Measurements from ENCODE around the gene C7orf33.
A peak's percentile ranks its signal among the peaks of the same experiment; 100 is the strongest.
"Not testable (repeated sequence)": the region's sequence is repeated elsewhere in the genome, so short reads cannot be mapped to it uniquely, and the experiment has no call there.

The C7orf33 gene

GRCh38 chr7:148581624-148582023 lies 8.9 kb upstream of the C7orf33 start:
- DNase-seq = peak; percentile 16 to 76

- DNase-seq = peak in 1 of 2 donors; percentile 14
Observed at GRCh38 chr7:148584154-148584827, 6.3 kb upstream of the C7orf33 start.

- no peak for DNase-seq
Observed at GRCh38 chr7:148585399-148585798, 5.2 kb upstream of the C7orf33 start.

- no peak for DNase-seq
Observed at GRCh38 chr7:148587076-148587475, 3.5 kb upstream of the C7orf33 start.

GRCh38 chr7:148588168-148588567 lies 2.4 kb upstream of the C7orf33 start:
- DNase-seq = no peak

GRCh38 chr7:148588670-148589131 lies 1.9 kb upstream of the C7orf33 start:
- no peak for DNase-seq

- DNase-seq = no peak
Observed at GRCh38 chr7:148589640-148590039, 926 bp upstream of the C7orf33 start.

GRCh38 chr7:148596354-148596753 lies 5.8 kb downstream of the C7orf33 start:
- DNase-seq = not testable (repeated sequence)

- peak; percentile 8 to 71 for DNase-seq
Observed at GRCh38 chr7:148598351-148598750, 7.8 kb downstream of the C7orf33 start.

GRCh38 chr7:148605350-148605749 lies 14.8 kb downstream of the C7orf33 start:
- DNase-seq = no peak

GRCh38 chr7:148607151-148607661 lies 16.6 kb downstream of the C7orf33 start:
- DNase-seq = no peak

- DNase-seq = no peak
Observed at GRCh38 chr7:148609045-148609725, 18.6 kb downstream of the C7orf33 start.

GRCh38 chr7:148611692-148612091 lies 21.1 kb downstream of the C7orf33 start:
- no peak for DNase-seq

GRCh38 chr7:148615085-148615730 lies 24.6 kb downstream of the C7orf33 start:
- peak in 1 of 2 donors; percentile 50 for DNase-seq

GRCh38 chr7:148620749-148621359 lies 30.3 kb downstream of the C7orf33 start:
- DNase-seq = peak; percentile 25 to 58

GRCh38 chr7:148621563-148621962 lies 31.0 kb downstream of the C7orf33 start:
- peak; percentile 11 to 27 for DNase-seq

GRCh38 chr7:148622887-148623585 lies 32.5 kb downstream of the C7orf33 start:
- DNase-seq = peak; percentile 62 to 72

GRCh38 chr7:148623586-148624282 lies 33.2 kb downstream of the C7orf33 start:
- peak; percentile 35 to 36 for DNase-seq

GRCh38 chr7:148624735-148625134 lies 34.2 kb downstream of the C7orf33 start:
- no peak for DNase-seq

- no peak for DNase-seq
Observed at GRCh38 chr7:148625342-148625741, 34.8 kb downstream of the C7orf33 start.

- DNase-seq = no peak
Observed at GRCh38 chr7:148626828-148627227, 36.3 kb downstream of the C7orf33 start.

- no peak for DNase-seq
Observed at GRCh38 chr7:148628011-148628410, 37.4 kb downstream of the C7orf33 start.
